Measurements from ENCODE around the gene NRCAM. TPM values are rescaled to one million over a fixed set of nuclear protein-coding genes. Genes with fewer than 3 reads are reported as not detected.

NRCAM gene
- total RNA-seq, 1 donor from 2014 or later, result 39.0 TPM

GRCh38 chr7:108137993-108138392 lies 318.2 kb downstream of the NRCAM start:
- no peak for DNase-seq (ENCODE audit: low read depth)
- TF ChIP-seq CTCF (IDR thresholded peaks at IDR 0.05; ENCODE audit: insufficient read depth, low read length, poor library complexity, severe bottlenecking), result no peak

GRCh38 chr7:108137040-108137439 lies 319.2 kb downstream of the NRCAM start:
- Histone ChIP-seq H3K27me3 (ENCODE audit: control insufficient read depth, insufficient read depth, low read length) (no peaks in the 10 kb centered on the region), H3K4me3 (ENCODE audit: low read depth, low read length) (no peak overlapping the region), H3K36me3 (ENCODE audit: control insufficient read depth, insufficient read depth, low read length) (no peaks in the 10 kb centered on the region)
- DNase-seq (ENCODE audit: low read depth), result no peak
- TF ChIP-seq CTCF (IDR thresholded peaks at IDR 0.05; ENCODE audit: insufficient read depth, low read length, poor library complexity, severe bottlenecking), result no peak

More at GRCh38 chr7:108137993-108138392, 318.2 kb downstream of the NRCAM start:
- H3K4me3 ChIP-seq (ENCODE audit: low read depth, low read length), result no peak overlapping the region
- H3K27me3 ChIP-seq (ENCODE audit: control insufficient read depth, insufficient read depth, low read length), result no peaks in the 10 kb centered on the region
- no peaks in the 10 kb centered on the region for H3K36me3 ChIP-seq (ENCODE audit: control insufficient read depth, insufficient read depth, low read length)

GRCh38 chr7:108136191-108136688 lies 320.0 kb downstream of the NRCAM start:
- H3K4me3 ChIP-seq (ENCODE audit: low read depth, low read length), result no peak overlapping the region
- no peak for TF ChIP-seq CTCF (IDR thresholded peaks at IDR 0.05; ENCODE audit: insufficient read depth, low read length, poor library complexity, severe bottlenecking)
- H3K27me3 ChIP-seq (ENCODE audit: control insufficient read depth, insufficient read depth, low read length), result no peaks in the 10 kb centered on the region
- DNase-seq (ENCODE audit: low read depth), result no peak
- H3K36me3 ChIP-seq (ENCODE audit: control insufficient read depth, insufficient read depth, low read length), result no peaks in the 10 kb centered on the region

GRCh38 chr7:108135446-108136190 lies 320.6 kb downstream of the NRCAM start:
- no peak for DNase-seq (ENCODE audit: low read depth)
- Histone ChIP-seq H3K4me3 (ENCODE audit: low read depth, low read length) (no peak overlapping the region), H3K36me3 (ENCODE audit: control insufficient read depth, insufficient read depth, low read length) (no peaks in the 10 kb centered on the region), H3K27me3 (ENCODE audit: control insufficient read depth, insufficient read depth, low read length) (no peaks in the 10 kb centered on the region)
- no peak for TF ChIP-seq CTCF (IDR thresholded peaks at IDR 0.05; ENCODE audit: insufficient read depth, low read length, poor library complexity, severe bottlenecking)

- no peak for TF ChIP-seq CTCF (IDR thresholded peaks at IDR 0.05; ENCODE audit: insufficient read depth, low read length, poor library complexity, severe bottlenecking)
- no peak overlapping the region for H3K4me3 ChIP-seq (ENCODE audit: low read depth, low read length)
Measured at GRCh38 chr7:108134486-108134885, 321.8 kb downstream of the NRCAM start.

More at GRCh38 chr7:108134486-108134885, 321.8 kb downstream of the NRCAM start:
- no peak for DNase-seq (ENCODE audit: low read depth)
- no peaks in the 10 kb centered on the region for H3K36me3 ChIP-seq (ENCODE audit: control insufficient read depth, insufficient read depth, low read length)
- no peaks in the 10 kb centered on the region for H3K27me3 ChIP-seq (ENCODE audit: control insufficient read depth, insufficient read depth, low read length)

Data from kidney epithelial cell (primary cell).